WTC11 (cell line): ENCODE data around the gene CDKN2B. TPM values are rescaled to one million over a fixed set of nuclear protein-coding genes. Genes with fewer than 3 reads are reported as not detected.

ENCODE experiments used
- ARID4B ChIP-seq: sonication (generic); formaldehyde crosslinking; IDR thresholded peaks from 2 replicates; pipeline ENCODE4 v1.8.0; 2023; ENCODE audit warnings: missing genetic modification reagents, mild to moderate bottlenecking, borderline replicate concordance
- EMX1 ChIP-seq: fragments of 250-450 bp; sonication (Bioruptor Pico); IDR thresholded peaks from 2 replicates; pipeline ENCODE4 v1.8.0; 2021; ENCODE audit warnings: mild to moderate bottlenecking
- ETV6 ChIP-seq: sonication (generic); formaldehyde crosslinking; IDR thresholded peaks from 2 replicates; pipeline ENCODE4 v1.8.1; 2022; ENCODE audit warnings: mild to moderate bottlenecking, missing genetic modification reagents
- FOXP1 ChIP-seq: sonication (generic); formaldehyde crosslinking; IDR thresholded peaks from 2 replicates; pipeline ENCODE4 v1.8.0; 2022; ENCODE audit warnings: missing genetic modification reagents, mild to moderate bottlenecking, moderate library complexity, borderline replicate concordance
- MYBL2 ChIP-seq: sonication (generic); formaldehyde crosslinking; IDR thresholded peaks from 2 replicates; pipeline ENCODE4 v1.8.1; 2023; ENCODE audit warnings: mild to moderate bottlenecking, moderate library complexity, missing genetic modification reagents
- NFATC4 ChIP-seq: fragments of 250-450 bp; sonication (Bioruptor Pico); IDR thresholded peaks from 2 replicates; pipeline ENCODE4 v1.9.0; 2021; ENCODE audit warnings: mild to moderate bottlenecking
- NR2C2 ChIP-seq: sonication (generic); formaldehyde crosslinking; IDR thresholded peaks from 2 replicates; pipeline ENCODE4 v1.8.0; 2022; ENCODE audit warnings: mild to moderate bottlenecking, missing genetic modification reagents
- PRDM15 ChIP-seq: sonication (generic); formaldehyde crosslinking; IDR thresholded peaks from 2 replicates; pipeline ENCODE4 v1.8.0; 2022; ENCODE audit warnings: missing genetic modification reagents
- SOX15 ChIP-seq: fragments of 250-450 bp; sonication (Bioruptor Pico); IDR thresholded peaks from 2 replicates; pipeline ENCODE4 v1.9.0; 2021; ENCODE audit warnings: mild to moderate bottlenecking
- TEAD4 ChIP-seq: sonication (generic); formaldehyde crosslinking; IDR thresholded peaks from 2 replicates; pipeline ENCODE4 v1.8.0; 2022; ENCODE audit warnings: mild to moderate bottlenecking, missing genetic modification reagents
- ZBTB43 ChIP-seq: sonication (generic); formaldehyde crosslinking; IDR thresholded peaks from 2 replicates; pipeline ENCODE4 v1.8.1; 2023; ENCODE audit warnings: mild to moderate bottlenecking, missing genetic modification reagents
- ZNF281 ChIP-seq: sonication (generic); formaldehyde crosslinking; IDR thresholded peaks from 2 replicates; pipeline ENCODE4 v1.8.0; 2023; ENCODE audit warnings: mild to moderate bottlenecking, missing genetic modification reagents
- ZNF396 ChIP-seq: fragments of 250-450 bp; sonication (Bioruptor Pico); IDR thresholded peaks from 2 replicates; pipeline ENCODE4 v1.8.0; 2021; ENCODE audit warnings: mild to moderate bottlenecking, moderate library complexity, borderline replicate concordance
- ZNF416 ChIP-seq: fragments of 250-450 bp; sonication (Bioruptor Pico); IDR thresholded peaks from 2 replicates; pipeline ENCODE4 v1.9.0; 2021; ENCODE audit warnings: mild to moderate bottlenecking, inconsistent platforms
- total RNA-seq: library from RNA; stranded (reverse); gene quantifications from 3 replicates; pipeline ENCODE4 v1.2.3, GENCODE V29; 2021
- TF ChIP-seq, protein P1 (sequence below): sonication (generic); formaldehyde crosslinking; IDR thresholded peaks from 2 replicates; pipeline ENCODE4 v1.8.1; 2023; ENCODE audit warnings: mild to moderate bottlenecking, missing genetic modification reagents
- TF ChIP-seq, protein P2 (sequence below): sonication (generic); formaldehyde crosslinking; IDR thresholded peaks from 2 replicates; pipeline ENCODE4 v1.8.1; 2022; ENCODE audit warnings: low read depth, missing genetic modification reagents, borderline replicate concordance
- TF ChIP-seq, protein P3 (sequence below): sonication (generic); formaldehyde crosslinking; IDR thresholded peaks from 2 replicates; pipeline ENCODE4 v1.8.0; 2023; ENCODE audit warnings: missing genetic modification reagents
- TF ChIP-seq, protein P4 (sequence below): sonication (generic); formaldehyde crosslinking; IDR thresholded peaks from 2 replicates; pipeline ENCODE4 v1.8.1; 2023; ENCODE audit warnings: mild to moderate bottlenecking, missing genetic modification reagents, borderline replicate concordance

CDKN2B gene
- total RNA-seq, 1 experiment from 2014 or later: 0.13 TPM

GRCh38 chr9:21974722-21975409 lies 34.2 kb downstream of the CDKN2B start (continued):
- peak; percentile 66; the same call in 1 of the 2 replicates for TF ChIP-seq ARID4B (CRISPR knock-in tag)
- TF ChIP-seq, protein P1, sequence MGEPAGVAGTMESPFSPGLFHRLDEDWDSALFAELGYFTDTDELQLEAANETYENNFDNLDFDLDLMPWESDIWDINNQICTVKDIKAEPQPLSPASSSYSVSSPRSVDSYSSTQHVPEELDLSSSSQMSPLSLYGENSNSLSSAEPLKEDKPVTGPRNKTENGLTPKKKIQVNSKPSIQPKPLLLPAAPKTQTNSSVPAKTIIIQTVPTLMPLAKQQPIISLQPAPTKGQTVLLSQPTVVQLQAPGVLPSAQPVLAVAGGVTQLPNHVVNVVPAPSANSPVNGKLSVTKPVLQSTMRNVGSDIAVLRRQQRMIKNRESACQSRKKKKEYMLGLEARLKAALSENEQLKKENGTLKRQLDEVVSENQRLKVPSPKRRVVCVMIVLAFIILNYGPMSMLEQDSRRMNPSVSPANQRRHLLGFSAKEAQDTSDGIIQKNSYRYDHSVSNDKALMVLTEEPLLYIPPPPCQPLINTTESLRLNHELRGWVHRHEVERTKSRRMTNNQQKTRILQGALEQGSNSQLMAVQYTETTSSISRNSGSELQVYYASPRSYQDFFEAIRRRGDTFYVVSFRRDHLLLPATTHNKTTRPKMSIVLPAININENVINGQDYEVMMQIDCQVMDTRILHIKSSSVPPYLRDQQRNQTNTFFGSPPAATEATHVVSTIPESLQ (CRISPR knock-in tag): no peak
- TF ChIP-seq, protein P2, sequence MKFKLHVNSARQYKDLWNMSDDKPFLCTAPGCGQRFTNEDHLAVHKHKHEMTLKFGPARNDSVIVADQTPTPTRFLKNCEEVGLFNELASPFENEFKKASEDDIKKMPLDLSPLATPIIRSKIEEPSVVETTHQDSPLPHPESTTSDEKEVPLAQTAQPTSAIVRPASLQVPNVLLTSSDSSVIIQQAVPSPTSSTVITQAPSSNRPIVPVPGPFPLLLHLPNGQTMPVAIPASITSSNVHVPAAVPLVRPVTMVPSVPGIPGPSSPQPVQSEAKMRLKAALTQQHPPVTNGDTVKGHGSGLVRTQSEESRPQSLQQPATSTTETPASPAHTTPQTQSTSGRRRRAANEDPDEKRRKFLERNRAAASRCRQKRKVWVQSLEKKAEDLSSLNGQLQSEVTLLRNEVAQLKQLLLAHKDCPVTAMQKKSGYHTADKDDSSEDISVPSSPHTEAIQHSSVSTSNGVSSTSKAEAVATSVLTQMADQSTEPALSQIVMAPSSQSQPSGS (CRISPR knock-in tag): no peak
- no peak for TF ChIP-seq TEAD4 (CRISPR knock-in tag)
- no peak for TF ChIP-seq ZBTB43 (CRISPR knock-in tag)
- no peak for TF ChIP-seq ZNF416 (CRISPR knock-in tag)
- no peak for TF ChIP-seq SOX15 (CRISPR knock-in tag)
- no peak for TF ChIP-seq ZNF396 (CRISPR knock-in tag)
- TF ChIP-seq, protein P3, sequence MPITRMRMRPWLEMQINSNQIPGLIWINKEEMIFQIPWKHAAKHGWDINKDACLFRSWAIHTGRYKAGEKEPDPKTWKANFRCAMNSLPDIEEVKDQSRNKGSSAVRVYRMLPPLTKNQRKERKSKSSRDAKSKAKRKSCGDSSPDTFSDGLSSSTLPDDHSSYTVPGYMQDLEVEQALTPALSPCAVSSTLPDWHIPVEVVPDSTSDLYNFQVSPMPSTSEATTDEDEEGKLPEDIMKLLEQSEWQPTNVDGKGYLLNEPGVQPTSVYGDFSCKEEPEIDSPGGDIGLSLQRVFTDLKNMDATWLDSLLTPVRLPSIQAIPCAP: no peak
- peak; percentile 57; the same call in 1 of the 2 replicates for TF ChIP-seq FOXP1
- no peak for TF ChIP-seq ZNF281 (CRISPR knock-in tag)
- TF ChIP-seq, protein P4, sequence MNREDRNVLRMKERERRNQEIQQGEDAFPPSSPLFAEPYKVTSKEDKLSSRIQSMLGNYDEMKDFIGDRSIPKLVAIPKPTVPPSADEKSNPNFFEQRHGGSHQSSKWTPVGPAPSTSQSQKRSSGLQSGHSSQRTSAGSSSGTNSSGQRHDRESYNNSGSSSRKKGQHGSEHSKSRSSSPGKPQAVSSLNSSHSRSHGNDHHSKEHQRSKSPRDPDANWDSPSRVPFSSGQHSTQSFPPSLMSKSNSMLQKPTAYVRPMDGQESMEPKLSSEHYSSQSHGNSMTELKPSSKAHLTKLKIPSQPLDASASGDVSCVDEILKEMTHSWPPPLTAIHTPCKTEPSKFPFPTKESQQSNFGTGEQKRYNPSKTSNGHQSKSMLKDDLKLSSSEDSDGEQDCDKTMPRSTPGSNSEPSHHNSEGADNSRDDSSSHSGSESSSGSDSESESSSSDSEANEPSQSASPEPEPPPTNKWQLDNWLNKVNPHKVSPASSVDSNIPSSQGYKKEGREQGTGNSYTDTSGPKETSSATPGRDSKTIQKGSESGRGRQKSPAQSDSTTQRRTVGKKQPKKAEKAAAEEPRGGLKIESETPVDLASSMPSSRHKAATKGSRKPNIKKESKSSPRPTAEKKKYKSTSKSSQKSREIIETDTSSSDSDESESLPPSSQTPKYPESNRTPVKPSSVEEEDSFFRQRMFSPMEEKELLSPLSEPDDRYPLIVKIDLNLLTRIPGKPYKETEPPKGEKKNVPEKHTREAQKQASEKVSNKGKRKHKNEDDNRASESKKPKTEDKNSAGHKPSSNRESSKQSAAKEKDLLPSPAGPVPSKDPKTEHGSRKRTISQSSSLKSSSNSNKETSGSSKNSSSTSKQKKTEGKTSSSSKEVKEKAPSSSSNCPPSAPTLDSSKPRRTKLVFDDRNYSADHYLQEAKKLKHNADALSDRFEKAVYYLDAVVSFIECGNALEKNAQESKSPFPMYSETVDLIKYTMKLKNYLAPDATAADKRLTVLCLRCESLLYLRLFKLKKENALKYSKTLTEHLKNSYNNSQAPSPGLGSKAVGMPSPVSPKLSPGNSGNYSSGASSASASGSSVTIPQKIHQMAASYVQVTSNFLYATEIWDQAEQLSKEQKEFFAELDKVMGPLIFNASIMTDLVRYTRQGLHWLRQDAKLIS (CRISPR knock-in tag): no peak
- TF ChIP-seq PRDM15 (CRISPR knock-in tag): no peak
- no peak for TF ChIP-seq NR2C2 (CRISPR knock-in tag)
- no peak for TF ChIP-seq EMX1
- peak; percentile 52; the same call in 1 of the 2 replicates for TF ChIP-seq MYBL2
- TF ChIP-seq ETV6 (CRISPR knock-in tag): peak; percentile 77
- TF ChIP-seq NFATC4 (CRISPR knock-in tag): no peak
